Astrocyte (in vitro differentiated cells and primary cell): ENCODE results near the gene CADM1. TPM values are rescaled to one million over a fixed set of nuclear protein-coding genes. Genes with fewer than 3 reads are reported as not detected.

Experiments
- DNase-seq: peaks from one replicate; pipeline ENCODE4 v3.0.0-alpha.2; 2010; ENCODE audit warnings: low read depth
- FAIRE-seq: peaks from 2 replicates; lab custom pipeline; 2011; peaks lifted over from hg19 to GRCh38; lab: Jason Lieb, UNC
- H2AFZ ChIP-seq: 2 replicates; pipeline ENCODE4 v1.6.0; 2012; ENCODE audit warnings: low read depth, low read length, inconsistent platforms
- H3K27ac ChIP-seq: 2 replicates; pipeline ENCODE4 v1.5.1; 2011; ENCODE audit warnings: low read depth, low read length, inconsistent platforms
- H3K27me3 ChIP-seq: 2 replicates; pipeline ENCODE4 v1.6.0; 2011; ENCODE audit warnings: low read length, inconsistent platforms; ENCODE audit not compliant: insufficient read depth
- H3K36me3 ChIP-seq: 2 replicates; pipeline ENCODE4 v1.5.1; 2011; ENCODE audit warnings: low read length, inconsistent platforms; ENCODE audit not compliant: insufficient read depth
- H3K4me1 ChIP-seq: 2 replicates; pipeline ENCODE4 v1.5.1; 2011; ENCODE audit warnings: low read length, inconsistent platforms; ENCODE audit not compliant: insufficient read depth
- H3K4me2 ChIP-seq: 2 replicates; pipeline ENCODE4 v1.6.0; 2012; ENCODE audit warnings: low read length, inconsistent platforms
- H3K4me3 ChIP-seq: 2 replicates; pipeline ENCODE4 v1.5.1; 2011; ENCODE audit warnings: low read depth, mild to moderate bottlenecking, low read length, inconsistent platforms; ENCODE audit not compliant: insufficient read depth
- H3K79me2 ChIP-seq: 2 replicates; pipeline ENCODE4 v1.6.0; 2012; ENCODE audit warnings: mild to moderate bottlenecking, low read length, inconsistent platforms; ENCODE audit not compliant: insufficient read depth
- H3K9ac ChIP-seq: 2 replicates; pipeline ENCODE4 v1.6.0; 2012; ENCODE audit warnings: mild to moderate bottlenecking, low read length, inconsistent platforms
- H3K9me3 ChIP-seq: 2 replicates; pipeline ENCODE4 v1.5.1; 2012; ENCODE audit warnings: low read depth, mild to moderate bottlenecking, low read length, inconsistent platforms; ENCODE audit not compliant: insufficient read depth
- H4K20me1 ChIP-seq: 2 replicates; pipeline ENCODE4 v1.6.0; 2012; ENCODE audit warnings: low read length, inconsistent platforms; ENCODE audit not compliant: insufficient read depth
- H3K27ac Mint-ChIP-seq: one replicate; pipeline ENCODE4 v1.8.0; 2021; ENCODE audit warnings: mild to moderate bottlenecking, mixed read lengths; ENCODE audit not compliant: unreplicated experiment
- H3K27me3 Mint-ChIP-seq: one replicate; pipeline ENCODE4 v1.8.0; 2021; ENCODE audit warnings: low read depth, mixed read lengths; ENCODE audit not compliant: unreplicated experiment
- H3K36me3 Mint-ChIP-seq: one replicate; pipeline ENCODE4 v1.8.0; 2021; ENCODE audit warnings: low read depth, mixed read lengths; ENCODE audit not compliant: unreplicated experiment
- H3K4me1 Mint-ChIP-seq: one replicate; pipeline ENCODE4 v1.8.0; 2021; ENCODE audit warnings: low read depth, mixed read lengths; ENCODE audit not compliant: unreplicated experiment
- H3K4me3 Mint-ChIP-seq: one replicate; pipeline ENCODE4 v1.8.0; 2021; ENCODE audit warnings: mild to moderate bottlenecking, moderate library complexity, mixed read lengths; ENCODE audit not compliant: unreplicated experiment
- H3K9me3 Mint-ChIP-seq: one replicate; pipeline ENCODE4 v1.8.0; 2021; ENCODE audit warnings: mild to moderate bottlenecking, mixed read lengths; ENCODE audit not compliant: unreplicated experiment
- CTCF ChIP-seq: IDR thresholded peaks from 2 replicates; pipeline ENCODE4 v1.5.1; 2011; ENCODE audit warnings: low read depth, mild to moderate bottlenecking, inconsistent platforms, low read length, moderate library complexity; ENCODE audit not compliant: insufficient read depth
- EZH2 ChIP-seq: IDR thresholded peaks from 2 replicates; pipeline ENCODE4 v1.6.1; 2012; ENCODE audit warnings: mild to moderate bottlenecking, low read length, inconsistent platforms; ENCODE audit not compliant: insufficient read depth
- total RNA-seq: library from RNA; stranded (reverse); gene quantifications from 2 replicates; pipeline ENCODE4 v1.2.1, GENCODE V29; 2021

CADM1 gene
- total RNA-seq, 1 donor from 2014 or later: 414 TPM

DNA sequence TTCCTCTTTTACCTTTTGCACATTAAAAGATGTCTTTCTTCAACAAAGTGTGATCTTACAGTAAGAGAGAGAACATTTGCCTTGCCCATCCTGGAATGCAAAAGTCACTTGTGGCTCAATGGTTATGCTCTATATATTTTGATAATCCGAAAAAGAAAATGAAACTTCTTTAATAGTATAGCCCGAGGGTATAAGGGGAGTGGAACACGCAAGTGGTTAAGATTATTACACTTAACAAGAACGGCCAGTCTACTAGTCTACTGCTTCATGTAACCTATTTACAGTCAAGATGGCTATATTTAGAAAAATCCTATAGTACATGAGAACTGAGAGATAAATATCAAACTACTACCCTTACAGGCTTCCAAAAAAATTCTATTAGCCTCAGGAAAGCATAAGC lies 86.1 kb downstream of the CADM1 start:
- no peak overlapping the region for H3K4me3 ChIP-seq
- H3K27ac ChIP-seq: no peak overlapping the region
- H3K36me3 Mint-ChIP-seq: peaks cover 2% of the 10 kb centered on the region
- no peak overlapping the region for H3K4me2 ChIP-seq
- H3K4me1 Mint-ChIP-seq: peaks cover 42% of the 10 kb centered on the region
- H2AFZ ChIP-seq: no peak overlapping the region
- no peak overlapping the region for H3K4me3 Mint-ChIP-seq
- H3K9me3 ChIP-seq: no peaks in the 10 kb centered on the region
- no peaks in the 10 kb centered on the region for H3K27me3 ChIP-seq
- DNase-seq: no peak
- no peak overlapping the region for H3K27ac Mint-ChIP-seq
- no peak overlapping the region for H3K9ac ChIP-seq
- no peaks in the 10 kb centered on the region for H3K9me3 Mint-ChIP-seq
- no peaks in the 10 kb centered on the region for H3K36me3 ChIP-seq
- no peaks in the 10 kb centered on the region for H3K27me3 Mint-ChIP-seq
- no peaks in the 10 kb centered on the region for H3K4me1 ChIP-seq
- H4K20me1 ChIP-seq: peaks cover 25% of the 10 kb centered on the region
- no peak for FAIRE-seq
- no peak for TF ChIP-seq CTCF
- no peak for TF ChIP-seq EZH2
- H3K79me2 ChIP-seq: peaks cover 3% of the 10 kb centered on the region

DNA sequence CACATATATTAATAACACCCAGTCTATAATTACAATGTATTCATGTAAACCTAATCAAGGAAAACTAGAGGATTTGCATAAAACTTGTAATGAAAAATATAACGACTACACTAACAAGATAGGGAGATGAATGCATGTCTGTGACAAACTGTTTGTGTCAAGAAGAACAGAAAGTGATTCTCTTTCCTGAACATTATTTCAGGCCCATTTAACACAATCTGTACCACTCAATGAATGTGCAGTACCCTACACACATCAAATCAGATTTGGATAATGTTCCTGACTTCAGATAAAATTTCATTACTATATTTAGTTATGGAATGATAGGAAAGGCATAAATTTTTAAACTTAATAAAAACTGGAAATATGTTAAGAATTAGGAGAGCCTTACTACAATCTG lies 93.1 kb downstream of the CADM1 start:
- no peak overlapping the region for H3K4me2 ChIP-seq
- no peak overlapping the region for H3K9ac ChIP-seq
- peaks cover 42% of the 10 kb centered on the region for H4K20me1 ChIP-seq
- H3K9me3 ChIP-seq: no peaks in the 10 kb centered on the region
- H3K36me3 ChIP-seq: no peaks in the 10 kb centered on the region
- H3K4me1 Mint-ChIP-seq: peaks cover 42% of the 10 kb centered on the region
- peaks cover 10% of the 10 kb centered on the region for H3K79me2 ChIP-seq
- FAIRE-seq (no peak), DNase-seq (no peak)
- H2AFZ ChIP-seq: no peak overlapping the region
- TF ChIP-seq EZH2: no peak
- TF ChIP-seq CTCF: no peak
- H3K4me3 ChIP-seq: no peak overlapping the region
- no peak overlapping the region for H3K27ac ChIP-seq
- H3K27me3 ChIP-seq: no peaks in the 10 kb centered on the region
- H3K36me3 Mint-ChIP-seq: no peaks in the 10 kb centered on the region
- H3K27ac Mint-ChIP-seq: no peak overlapping the region
- peaks cover 13% of the 10 kb centered on the region for H3K4me1 ChIP-seq
- H3K4me3 Mint-ChIP-seq: no peak overlapping the region
- H3K27me3 Mint-ChIP-seq: no peaks in the 10 kb centered on the region
- no peaks in the 10 kb centered on the region for H3K9me3 Mint-ChIP-seq

DNA sequence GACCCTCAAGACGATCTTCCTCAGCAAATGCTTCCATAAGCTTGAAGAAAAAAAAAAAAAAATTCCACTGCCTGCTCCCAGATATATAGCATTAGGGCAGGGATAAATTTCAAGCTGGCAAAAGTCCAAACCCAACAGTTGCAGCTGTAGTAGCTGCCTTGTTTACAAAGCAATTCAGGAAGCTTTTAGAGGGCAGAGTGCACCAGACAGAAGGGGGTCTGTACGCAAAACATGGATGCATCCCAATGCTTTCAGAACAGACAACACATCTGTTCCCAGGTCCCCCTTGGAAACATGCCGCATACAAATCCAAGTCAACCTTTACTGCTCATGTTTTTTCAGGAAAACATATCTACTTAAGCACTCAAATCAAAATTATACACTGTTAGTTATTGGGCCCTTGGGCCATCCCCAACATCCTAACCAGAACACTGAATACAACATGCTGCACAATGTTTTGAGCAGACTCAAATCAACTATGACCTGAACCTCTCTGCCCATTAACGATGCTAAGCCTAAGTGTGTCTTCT lies 94.5 kb downstream of the CADM1 start:
- H3K79me2 ChIP-seq: peaks cover 14% of the 10 kb centered on the region
- TF ChIP-seq EZH2 (no peak), CTCF (no peak)
- no peak overlapping the region for H3K9ac ChIP-seq
- Mint-ChIP-seq H3K27me3 (no peaks in the 10 kb centered on the region), H3K4me1 (peaks cover 32% of the 10 kb centered on the region), H3K36me3 (no peaks in the 10 kb centered on the region), H3K4me3 (no peak overlapping the region), H3K9me3 (no peaks in the 10 kb centered on the region), H3K27ac (no peak overlapping the region)
- DNase-seq: no peak
- no peak overlapping the region for H3K27ac ChIP-seq
- H3K27me3 ChIP-seq: no peaks in the 10 kb centered on the region
- H2AFZ ChIP-seq: no peak overlapping the region
- H3K4me2 ChIP-seq: no peak overlapping the region
- peaks cover 43% of the 10 kb centered on the region for H4K20me1 ChIP-seq
- no peak overlapping the region for H3K4me3 ChIP-seq
- FAIRE-seq: no peak
- peaks cover 13% of the 10 kb centered on the region for H3K4me1 ChIP-seq
- no peaks in the 10 kb centered on the region for H3K9me3 ChIP-seq
- no peaks in the 10 kb centered on the region for H3K36me3 ChIP-seq
